HCT116 (cell line): ENCODE data around the gene FGF14. TPM values are rescaled to one million over a fixed set of nuclear protein-coding genes. Genes with fewer than 3 reads are reported as not detected.

Experiments
- ATAC-seq: fragments of 200-7000 bp; cut with Tn5 transposase; 2 replicates; pipeline ENCODE4 v1.9.1; 2020; ENCODE audit warnings: mild to moderate bottlenecking, moderate library complexity
- BruUV-seq: library from RNA; stranded (reverse); fragments of 400-500 nt; replicated peaks from 2 replicates; lab custom pipeline; 2021; lab: Mats Ljungman, UMichigan
- CTCF ChIA-PET: fragments of 300-600 bp; sonication (Branson Sonifier 250); formaldehyde crosslinking; loops from one replicate; lab custom pipeline; 2021; ENCODE audit warnings: antibody characterized with exemption; lab: Charles Lee
- POLR2A ChIA-PET: fragments of 300-600, 350-600 bp; sonication (Branson Sonifier 250); formaldehyde crosslinking; loops from one replicate; lab custom pipeline; 2021; ENCODE audit warnings: antibody characterized with exemption; lab: Charles Lee
- RAD21 ChIA-PET, 2 experiments: fragments of 300-600 bp; sonication (Branson Sonifier 250); formaldehyde crosslinking; loops; one replicate each; lab custom pipeline; 2023; ENCODE audit warnings: low total read pairs in 2 of 2; ENCODE audit not compliant: uncharacterized antibody in 2 of 2, unreplicated experiment in 2 of 2, low non-redundant PET in 1 of 2; lab: Charles Lee
- DNase-seq: peaks from one replicate; pipeline ENCODE4 v3.0.0-alpha.2; 2010; ENCODE audit warnings: low read depth, low spot score
- H2AFZ ChIP-seq: fragments of 200-600 bp; shearing (Covaris generic), sonication (generic); 2 replicates; pipeline ENCODE4 v1.6.1; 2017; ENCODE audit warnings: low read depth, mixed run types, mixed read lengths, antibody characterized with exemption, low read length; ENCODE audit not compliant: poor library complexity, severe bottlenecking
- H3K27ac ChIP-seq: 2 replicates; pipeline ENCODE4 v1.5.1; 2012; ENCODE audit warnings: low read depth, low read length
- H3K27me3 ChIP-seq: fragments of 200-600 bp; sonication (generic); 2 replicates; pipeline ENCODE4 v1.6.1; 2016; ENCODE audit warnings: mixed run types, low read length, mixed read lengths; ENCODE audit not compliant: insufficient read depth
- H3K36me3 ChIP-seq, 2 experiments: fragments of 200-500 bp in 1 of 2; fragments of 200-600 bp in 1 of 2; sonication (Bioruptor generic) in 1 of 2; sonication (generic) in 1 of 2; 2 replicates each; pipeline versions ENCODE4 v1.5.1 to v1.6.1; 2014 to 2016; ENCODE audit warnings: low read length in 2 of 2, inconsistent platforms in 1 of 2, mixed read lengths in 1 of 2, mixed run types in 1 of 2; ENCODE audit not compliant: insufficient read depth in 2 of 2, control insufficient read depth in 1 of 2
- H3K4me1 ChIP-seq, 2 experiments: fragments of 200-600 bp in 1 of 2; sonication (generic) in 1 of 2; 2 replicates each; pipeline versions ENCODE4 v1.5.1 to v1.6.1; 2012 to 2017; ENCODE audit warnings: low read length in 2 of 2, inconsistent platforms in 1 of 2, mild to moderate bottlenecking in 1 of 2, mixed read lengths in 1 of 2, mixed run types in 1 of 2, moderate library complexity in 1 of 2; ENCODE audit not compliant: insufficient read depth in 2 of 2, control insufficient read depth in 1 of 2
- H3K4me2 ChIP-seq: fragments of 200-600 bp; sonication (generic); 2 replicates; pipeline ENCODE4 v1.6.1; 2017; ENCODE audit warnings: mixed run types, low read length, mixed read lengths
- H3K4me3 ChIP-seq, 2 experiments: fragments of 200-600 bp in 1 of 2; sonication (generic) in 1 of 2; replicated peaks in 1 of 2; 2 replicates each; pipeline ENCODE4 v1.5.1; 2011 to 2016; ENCODE audit warnings: low read length in 2 of 2, control low read depth in 1 of 2, low read depth in 1 of 2, mild to moderate bottlenecking in 1 of 2, mixed read lengths in 1 of 2, mixed run types in 1 of 2
- H3K79me2 ChIP-seq: fragments of 200-600 bp; sonication (generic); 2 replicates; pipeline ENCODE4 v1.6.1; 2017; ENCODE audit warnings: mild to moderate bottlenecking, mixed run types, low read length, moderate library complexity, mixed read lengths; ENCODE audit not compliant: insufficient read depth
- H3K9ac ChIP-seq: fragments of 200-600 bp; sonication (generic); 2 replicates; pipeline ENCODE4 v1.6.1; 2016; ENCODE audit warnings: low read length, mixed read lengths
- H3K9me2 ChIP-seq: fragments of 200-600 bp; sonication (generic), shearing (Covaris generic); 2 replicates; pipeline ENCODE4 v1.6.1; 2017; ENCODE audit warnings: mixed run types, mild to moderate bottlenecking, moderate library complexity; ENCODE audit not compliant: insufficient read depth
- H3K9me3 ChIP-seq, 2 experiments: fragments of 200-500 bp in 1 of 2; fragments of 200-600 bp in 1 of 2; sonication (Bioruptor generic) in 1 of 2; sonication (generic) in 1 of 2; 2 replicates each; pipeline ENCODE4 v1.6.1; 2014 to 2017; ENCODE audit warnings: low read length in 2 of 2, mixed read lengths in 2 of 2, inconsistent platforms in 1 of 2, low read depth in 1 of 2, mild to moderate bottlenecking in 1 of 2, mixed run types in 1 of 2, moderate library complexity in 1 of 2; ENCODE audit not compliant: control insufficient read depth in 1 of 2, insufficient read depth in 1 of 2
- H4K20me1 ChIP-seq: fragments of 200-600 bp; sonication (generic), shearing (Covaris generic); 2 replicates; pipeline ENCODE4 v1.6.1; 2017; ENCODE audit warnings: mixed run types, mild to moderate bottlenecking, moderate library complexity; ENCODE audit not compliant: insufficient read depth
- ATF3 ChIP-seq: IDR thresholded peaks from 2 replicates; pipeline ENCODE4 v1.6.1; 2012
- CBX3 ChIP-seq: IDR thresholded peaks from 2 replicates; pipeline ENCODE4 v1.6.1; 2012; ENCODE audit warnings: low read depth
- CEBPB ChIP-seq: IDR thresholded peaks from 2 replicates; pipeline ENCODE4 v1.6.1; 2012; ENCODE audit warnings: low read depth
- EGR1 ChIP-seq: IDR thresholded peaks from 2 replicates; pipeline ENCODE4 v1.6.1; 2012; ENCODE audit warnings: low read depth
- ELF1 ChIP-seq: IDR thresholded peaks from 2 replicates; pipeline ENCODE4 v1.6.1; 2012; ENCODE audit warnings: low read depth, borderline replicate concordance
- EZH2 ChIP-seq: fragments of 200-600 bp; sonication (generic); IDR thresholded peaks from 2 replicates; pipeline ENCODE4 v1.6.1; 2017; ENCODE audit warnings: antibody characterized with exemption, mixed run types
- EZH2phosphoT487 ChIP-seq: fragments of 200-600 bp; IDR thresholded peaks from 2 replicates; pipeline ENCODE4 v1.6.1; 2018; ENCODE audit warnings: antibody characterized with exemption, borderline replicate concordance
- JUND ChIP-seq: IDR thresholded peaks from 2 replicates; pipeline ENCODE4 v1.6.1; 2012
- MAX ChIP-seq: IDR thresholded peaks from 2 replicates; pipeline ENCODE4 v1.6.1; 2012
- POLR2A ChIP-seq: IDR thresholded peaks from 2 replicates; pipeline ENCODE4 v1.7.0; 2011; ENCODE audit warnings: borderline replicate concordance; ENCODE audit not compliant: insufficient read depth, insufficient read length; ENCODE audit errors: extremely low read depth
- POLR2AphosphoS5 ChIP-seq: IDR thresholded peaks from 2 replicates; pipeline ENCODE4 v1.6.1; 2011; ENCODE audit warnings: mild to moderate bottlenecking, low read depth, low read length, moderate library complexity
- RAD21 ChIP-seq: IDR thresholded peaks from 2 replicates; pipeline ENCODE4 v1.6.1; 2012; ENCODE audit warnings: low read depth, mild to moderate bottlenecking
- REST ChIP-seq: IDR thresholded peaks from 2 replicates; pipeline ENCODE4 v1.6.1; 2012; ENCODE audit warnings: low read depth
- SIN3A ChIP-seq: IDR thresholded peaks from 2 replicates; pipeline ENCODE4 v1.6.1; 2012; ENCODE audit warnings: low read depth
- SRF ChIP-seq: IDR thresholded peaks from 2 replicates; pipeline ENCODE4 v1.6.1; 2012; ENCODE audit warnings: low read depth
- YY1 ChIP-seq: IDR thresholded peaks from 2 replicates; pipeline ENCODE4 v1.6.1; 2011; ENCODE audit warnings: low read length, low read depth, moderate library complexity, mild to moderate bottlenecking; ENCODE audit not compliant: insufficient replicate concordance; ENCODE audit errors: extremely low read depth
- ZFX ChIP-seq: fragments of 450-650 bp; IDR thresholded peaks from 2 replicates; pipeline ENCODE4 v1.6.1; 2017
- ZNF274 ChIP-seq: fragments of 200-500 bp; sonication (Bioruptor generic); IDR thresholded peaks from 2 replicates; pipeline ENCODE4 v1.6.1; 2014; ENCODE audit warnings: mild to moderate bottlenecking, low read depth, low read length, inconsistent platforms
- intact Hi-C: fragments of 100-400 bp; cut with micrococcal nuclease; formaldehyde crosslinking; loops from 2 replicates; pipeline ENCODE4 v1.10.0; 2022
- total RNA-seq: library from RNA; stranded (reverse); gene quantifications from one replicate; pipeline ENCODE4 v1.2.1, GENCODE V29; 2021; ENCODE audit not compliant: unreplicated experiment

FGF14 gene
- total RNA-seq, 1 experiment from 2014 or later: not detected

- Histone ChIP-seq H3K79me2 (no peaks in the 10 kb centered on the region), H3K27me3 (no peaks in the 10 kb centered on the region), H2AFZ (no peak overlapping the region), H3K4me2 (no peak overlapping the region), H3K4me1 (no peaks in the 10 kb centered on the region), H3K36me3 (no peaks in the 10 kb centered on the region), H3K9me3 (no peaks in the 10 kb centered on the region), H3K9ac (no peak overlapping the region), H3K9me2 (no peaks in the 10 kb centered on the region), H3K4me3 (no peak overlapping the region), H4K20me1 (no peaks in the 10 kb centered on the region), H3K27ac (no peak overlapping the region)
- no peak for TF ChIP-seq RAD21
- intact Hi-C loops: no loop called here
- ChIA-PET RAD21 (no interaction called here), POLR2A (no interaction called here), CTCF (no interaction called here)
- no TSS peak for BruUV-seq
- no peak for ATAC-seq
- DNase-seq: no peak
Measured at GRCh38 chr13:102236341-102236740, 165.5 kb downstream of the FGF14 start.

- CTCF ChIA-PET: no interaction called here
- H3K9me3 ChIP-seq: no peaks in the 10 kb centered on the region
- DNase-seq: no peak
- no TSS peak for BruUV-seq
- intact Hi-C loops: no loop called here
- no peaks in the 10 kb centered on the region for H3K27me3 ChIP-seq
- no peak overlapping the region for H3K27ac ChIP-seq
- H3K4me2 ChIP-seq: no peak overlapping the region
- no peaks in the 10 kb centered on the region for H3K9me2 ChIP-seq
- POLR2A ChIA-PET: no interaction called here
- ATAC-seq: no peak
- H3K36me3 ChIP-seq: no peaks in the 10 kb centered on the region
- H3K9ac ChIP-seq: no peak overlapping the region
- H3K79me2 ChIP-seq: no peaks in the 10 kb centered on the region
- no peak overlapping the region for H3K4me3 ChIP-seq
- H3K4me1 ChIP-seq: no peaks in the 10 kb centered on the region
- no peak overlapping the region for H2AFZ ChIP-seq
- H4K20me1 ChIP-seq: no peaks in the 10 kb centered on the region
- RAD21 ChIA-PET: no interaction called here
- TF ChIP-seq ZNF274: no peak
- TF ChIP-seq SIN3A: no peak
- no peak for TF ChIP-seq REST
- no peak for TF ChIP-seq MAX
- no peak for TF ChIP-seq SRF
- TF ChIP-seq CBX3: no peak
- no peak for TF ChIP-seq POLR2AphosphoS5
- TF ChIP-seq POLR2A: no peak
- no peak for TF ChIP-seq ZFX
- TF ChIP-seq ELF1: no peak
- no peak for TF ChIP-seq CEBPB
- no peak for TF ChIP-seq JUND
- TF ChIP-seq EGR1: no peak
- TF ChIP-seq ATF3: no peak
- TF ChIP-seq YY1: no peak
- TF ChIP-seq EZH2: no peak
- no peak for TF ChIP-seq EZH2phosphoT487
Measured at GRCh38 chr13:102235689-102236088, 166.2 kb downstream of the FGF14 start.
